ENCODE results near the gene ATG101.

- TF ChIP-seq, protein P1, sequence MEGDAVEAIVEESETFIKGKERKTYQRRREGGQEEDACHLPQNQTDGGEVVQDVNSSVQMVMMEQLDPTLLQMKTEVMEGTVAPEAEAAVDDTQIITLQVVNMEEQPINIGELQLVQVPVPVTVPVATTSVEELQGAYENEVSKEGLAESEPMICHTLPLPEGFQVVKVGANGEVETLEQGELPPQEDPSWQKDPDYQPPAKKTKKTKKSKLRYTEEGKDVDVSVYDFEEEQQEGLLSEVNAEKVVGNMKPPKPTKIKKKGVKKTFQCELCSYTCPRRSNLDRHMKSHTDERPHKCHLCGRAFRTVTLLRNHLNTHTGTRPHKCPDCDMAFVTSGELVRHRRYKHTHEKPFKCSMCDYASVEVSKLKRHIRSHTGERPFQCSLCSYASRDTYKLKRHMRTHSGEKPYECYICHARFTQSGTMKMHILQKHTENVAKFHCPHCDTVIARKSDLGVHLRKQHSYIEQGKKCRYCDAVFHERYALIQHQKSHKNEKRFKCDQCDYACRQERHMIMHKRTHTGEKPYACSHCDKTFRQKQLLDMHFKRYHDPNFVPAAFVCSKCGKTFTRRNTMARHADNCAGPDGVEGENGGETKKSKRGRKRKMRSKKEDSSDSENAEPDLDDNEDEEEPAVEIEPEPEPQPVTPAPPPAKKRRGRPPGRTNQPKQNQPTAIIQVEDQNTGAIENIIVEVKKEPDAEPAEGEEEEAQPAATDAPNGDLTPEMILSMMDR (IDR thresholded peaks at IDR 0.05), result no peak
- TF ChIP-seq POLR2A (IDR thresholded peaks at IDR 0.05) (no peak), POLR2AphosphoS5 (IDR thresholded peaks at IDR 0.05; ENCODE audit: insufficient read depth in 1 of 2, low read depth in 1 of 2) (no peak)
Observed at GRCh38 chr12:52024845-52025230, 44.9 kb upstream of the ATG101 start.

All from vagina (tissue), 2 donors.